Measurements from ENCODE around the gene HMMR.

Gene HMMR

DNA sequence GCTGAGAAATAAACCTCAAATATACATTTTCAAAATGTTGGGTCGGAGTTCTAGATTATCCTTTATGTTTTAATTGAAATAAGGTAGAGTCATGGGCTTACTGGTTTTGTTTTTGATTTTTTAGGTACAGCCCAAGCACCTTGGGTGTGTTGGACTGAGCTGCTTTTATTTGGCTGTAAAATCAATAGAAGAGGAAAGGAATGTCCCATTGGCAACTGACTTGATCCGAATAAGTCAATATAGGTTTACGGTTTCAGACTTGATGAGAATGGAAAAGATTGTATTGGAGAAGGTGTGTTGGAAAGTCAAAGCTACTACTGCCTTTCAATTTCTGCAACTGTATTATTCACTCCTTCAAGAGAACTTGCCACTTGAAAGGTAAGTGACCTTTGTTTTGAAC is 19.5 kb upstream of the HMMR start:
- no peaks in the 10 kb centered on the region for H3K27me3 ChIP-seq (ENCODE audit: insufficient read depth, low read depth, severe bottlenecking)
- TF ChIP-seq, protein P1, sequence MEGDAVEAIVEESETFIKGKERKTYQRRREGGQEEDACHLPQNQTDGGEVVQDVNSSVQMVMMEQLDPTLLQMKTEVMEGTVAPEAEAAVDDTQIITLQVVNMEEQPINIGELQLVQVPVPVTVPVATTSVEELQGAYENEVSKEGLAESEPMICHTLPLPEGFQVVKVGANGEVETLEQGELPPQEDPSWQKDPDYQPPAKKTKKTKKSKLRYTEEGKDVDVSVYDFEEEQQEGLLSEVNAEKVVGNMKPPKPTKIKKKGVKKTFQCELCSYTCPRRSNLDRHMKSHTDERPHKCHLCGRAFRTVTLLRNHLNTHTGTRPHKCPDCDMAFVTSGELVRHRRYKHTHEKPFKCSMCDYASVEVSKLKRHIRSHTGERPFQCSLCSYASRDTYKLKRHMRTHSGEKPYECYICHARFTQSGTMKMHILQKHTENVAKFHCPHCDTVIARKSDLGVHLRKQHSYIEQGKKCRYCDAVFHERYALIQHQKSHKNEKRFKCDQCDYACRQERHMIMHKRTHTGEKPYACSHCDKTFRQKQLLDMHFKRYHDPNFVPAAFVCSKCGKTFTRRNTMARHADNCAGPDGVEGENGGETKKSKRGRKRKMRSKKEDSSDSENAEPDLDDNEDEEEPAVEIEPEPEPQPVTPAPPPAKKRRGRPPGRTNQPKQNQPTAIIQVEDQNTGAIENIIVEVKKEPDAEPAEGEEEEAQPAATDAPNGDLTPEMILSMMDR (IDR thresholded peaks at IDR 0.05; ENCODE audit: low read depth, low read length), result no peak

DNA sequence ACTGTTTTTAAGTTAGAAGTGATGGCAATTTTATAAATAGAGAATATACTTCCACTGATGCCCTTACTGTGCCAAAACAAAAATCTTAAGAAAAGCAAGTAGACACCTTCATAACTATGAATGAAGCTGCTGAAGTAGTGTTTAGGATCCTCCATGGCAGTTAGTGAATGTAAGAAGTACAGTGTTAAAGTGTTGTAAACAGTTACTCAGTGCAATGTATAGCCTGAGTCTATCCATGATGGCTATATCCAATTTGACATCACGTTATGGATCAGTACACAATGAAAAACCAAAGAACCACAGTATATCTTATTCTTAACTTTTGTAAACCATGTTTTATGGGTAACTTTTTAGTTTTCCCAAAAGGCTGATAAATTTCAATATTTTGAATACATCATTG is 15.9 kb upstream of the HMMR start:
- TF ChIP-seq, protein P1 (IDR thresholded peaks at IDR 0.05; ENCODE audit: low read depth, low read length), result no peak
- no peak for DNase-seq
- no peaks in the 10 kb centered on the region for H3K9me3 ChIP-seq (ENCODE audit: severe bottlenecking)
- no peak overlapping the region for H3K4me3 ChIP-seq (ENCODE audit: low read depth, low read length)
- H3K36me3 ChIP-seq, result peaks cover 88% of the 10 kb centered on the region
- H3K27me3 ChIP-seq (ENCODE audit: insufficient read depth, low read depth, severe bottlenecking), result no peaks in the 10 kb centered on the region
- H3K27ac ChIP-seq, result no peak overlapping the region

More for the DNA sequence above, 19.5 kb upstream of the HMMR start:
- DNase-seq, result no peak
- Histone ChIP-seq H3K4me3 (ENCODE audit: low read depth, low read length) (no peak overlapping the region), H3K9me3 (ENCODE audit: severe bottlenecking) (no peaks in the 10 kb centered on the region), H3K27ac (no peak overlapping the region), H3K36me3 (peaks cover 59% of the 10 kb centered on the region)

DNA sequence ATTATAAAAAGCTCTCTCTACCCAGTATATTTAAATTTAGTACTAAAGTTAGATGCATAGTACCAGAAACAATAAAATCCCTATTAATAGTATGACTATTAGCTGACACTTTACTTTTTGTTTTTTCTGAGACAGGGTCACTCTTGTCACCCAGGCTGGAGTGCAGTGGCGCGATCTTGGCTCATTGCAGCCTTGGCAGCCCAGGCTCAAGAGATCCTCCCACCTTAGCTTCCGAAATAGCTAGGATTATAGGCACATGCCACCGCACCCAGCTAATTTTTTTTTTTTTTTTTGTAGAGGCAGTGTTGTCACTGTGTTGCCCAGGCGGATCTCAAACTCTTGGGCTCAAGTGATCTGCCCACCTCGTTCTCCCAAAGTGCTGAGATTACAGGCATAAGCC is 15.1 kb upstream of the HMMR start:
- TF ChIP-seq, protein P1 (IDR thresholded peaks at IDR 0.05; ENCODE audit: low read depth, low read length), result no peak
- Histone ChIP-seq H3K4me3 (ENCODE audit: low read depth, low read length) (no peak overlapping the region), H3K27ac (no peak overlapping the region), H3K36me3 (peaks cover 82% of the 10 kb centered on the region), H3K27me3 (ENCODE audit: insufficient read depth, low read depth, severe bottlenecking) (no peaks in the 10 kb centered on the region), H3K9me3 (ENCODE audit: severe bottlenecking) (no peaks in the 10 kb centered on the region)
- DNase-seq, result no peak

DNA sequence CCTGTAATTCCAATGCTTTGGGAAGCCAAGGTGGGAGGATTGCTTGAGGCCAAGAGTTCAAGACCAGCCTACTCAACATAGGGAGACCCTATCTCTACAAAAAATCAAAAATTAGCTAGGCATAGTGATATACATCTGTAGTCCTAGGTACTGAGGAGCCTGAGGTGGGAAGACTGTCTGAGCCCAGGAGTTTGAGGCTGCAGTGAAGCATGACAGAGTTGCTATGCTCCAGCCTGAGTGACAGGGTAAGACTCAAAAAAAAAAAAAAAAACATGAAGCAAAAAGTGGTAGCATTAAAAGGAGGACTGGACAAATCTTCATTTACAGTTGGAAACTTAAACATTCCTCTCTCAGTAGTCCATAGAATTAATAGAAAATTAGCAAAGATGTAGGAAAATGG is 13.2 kb upstream of the HMMR start:
- Histone ChIP-seq H3K9me3 (ENCODE audit: severe bottlenecking) (no peaks in the 10 kb centered on the region), H3K27me3 (ENCODE audit: insufficient read depth, low read depth, severe bottlenecking) (no peaks in the 10 kb centered on the region), H3K4me3 (ENCODE audit: low read depth, low read length) (no peak overlapping the region), H3K36me3 (peaks cover 77% of the 10 kb centered on the region), H3K27ac (no peak overlapping the region)
- DNase-seq, result no peak
- TF ChIP-seq, protein P1 (IDR thresholded peaks at IDR 0.05; ENCODE audit: low read depth, low read length), result no peak

DNA sequence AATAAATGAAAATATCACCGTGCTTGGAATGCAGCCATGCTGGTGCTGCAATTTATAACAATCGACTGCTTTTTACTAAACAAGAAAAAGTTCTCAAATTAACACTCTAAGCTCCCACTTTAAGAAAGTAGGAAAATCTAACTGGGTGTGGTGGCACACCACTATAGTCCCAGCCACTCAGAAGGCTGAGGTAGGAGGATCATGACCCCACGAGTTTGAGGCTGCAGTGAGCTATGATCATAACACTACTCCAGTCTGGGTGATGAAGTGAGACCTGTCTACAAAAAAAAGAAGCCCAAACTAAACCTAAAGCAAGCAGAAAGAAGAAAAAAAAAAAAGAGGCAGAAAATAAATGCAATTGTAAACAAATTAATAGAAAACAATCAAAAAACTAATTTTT is 12.6 kb upstream of the HMMR start:
- TF ChIP-seq, protein P1 (IDR thresholded peaks at IDR 0.05; ENCODE audit: low read depth, low read length), result no peak
- H3K36me3 ChIP-seq, result peaks cover 77% of the 10 kb centered on the region
- no peak for DNase-seq
- no peaks in the 10 kb centered on the region for H3K27me3 ChIP-seq (ENCODE audit: insufficient read depth, low read depth, severe bottlenecking)
- H3K27ac ChIP-seq, result no peak overlapping the region
- no peaks in the 10 kb centered on the region for H3K9me3 ChIP-seq (ENCODE audit: severe bottlenecking)
- H3K4me3 ChIP-seq (ENCODE audit: low read depth, low read length), result no peak overlapping the region

DNA sequence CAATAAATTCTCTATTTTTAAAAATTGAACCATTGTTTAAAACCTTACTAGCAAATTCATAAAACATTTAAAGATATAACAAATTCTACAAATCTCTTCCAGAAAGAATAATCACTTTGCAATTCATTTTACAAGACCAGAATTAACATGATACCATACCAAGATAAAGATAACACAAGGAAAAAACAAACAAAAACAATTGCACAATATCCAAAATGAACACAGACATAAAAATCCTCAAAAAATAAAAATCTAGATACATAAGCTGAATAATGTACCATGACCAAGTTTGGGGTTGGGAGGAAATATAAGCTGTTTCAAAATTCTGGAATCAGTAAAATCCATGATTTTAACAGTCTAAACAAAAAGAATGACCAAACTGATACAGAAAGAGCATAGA is 11.9 kb upstream of the HMMR start:
- no peaks in the 10 kb centered on the region for H3K9me3 ChIP-seq (ENCODE audit: severe bottlenecking)
- H3K36me3 ChIP-seq, result peaks cover 80% of the 10 kb centered on the region
- TF ChIP-seq, protein P1 (IDR thresholded peaks at IDR 0.05; ENCODE audit: low read depth, low read length), result no peak
- no peak overlapping the region for H3K27ac ChIP-seq
- H3K4me3 ChIP-seq (ENCODE audit: low read depth, low read length), result no peak overlapping the region
- no peaks in the 10 kb centered on the region for H3K27me3 ChIP-seq (ENCODE audit: insufficient read depth, low read depth, severe bottlenecking)
- no peak for DNase-seq
